Measurements from ENCODE around the gene DAPK1. TPM values are rescaled to one million over a fixed set of nuclear protein-coding genes. Genes with fewer than 3 reads are reported as not detected.

DAPK1 gene
- total RNA-seq, 1 donor from 2014 or later = 29.5 TPM

DNA sequence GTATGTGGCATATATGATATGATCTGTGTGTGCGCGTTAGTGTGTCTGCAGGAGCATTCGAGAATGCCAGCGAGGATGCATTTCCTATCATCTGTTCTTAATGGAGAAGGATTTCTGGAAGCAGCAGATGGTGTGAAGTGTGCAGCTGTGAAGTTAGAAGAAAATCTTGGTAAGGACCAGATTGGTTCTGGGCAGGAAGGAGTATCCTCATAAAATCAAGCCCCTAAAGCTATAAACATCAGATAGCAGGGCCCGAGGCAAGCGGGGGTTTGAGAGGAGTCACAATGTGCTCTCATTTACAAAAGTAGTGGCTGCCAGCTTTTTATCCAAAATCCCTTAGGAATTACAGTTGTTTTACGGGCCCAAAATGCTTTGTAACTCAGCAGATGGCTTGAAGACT, 40.0 kb downstream of the DAPK1 start:
- Histone ChIP-seq H3K4me1 (peaks cover 7% of the 10 kb centered on the region), H4K20me1 (ENCODE audit: low read depth) (no peaks in the 10 kb centered on the region), H3K9me3 (ENCODE audit: low read depth) (no peaks in the 10 kb centered on the region), H3K79me2 (ENCODE audit: low read depth) (peaks cover 48% of the 10 kb centered on the region), H3K27ac (no peak overlapping the region), H3F3A (ENCODE audit: low read depth) (no peaks in the 10 kb centered on the region), H3K36me3 (no peaks in the 10 kb centered on the region), H3K4me2 (peak overlapping the region; percentile 3), H3K9ac (no peak overlapping the region), H3K27me3 (no peaks in the 10 kb centered on the region), H3K4me3 (no peak overlapping the region), H2AFZ (replicated peaks) (no peak overlapping the region)
- peaks cover 2% of the 10 kb centered on the region for H3K36me3 Mint-ChIP-seq
- TF ChIP-seq EZH2phosphoT487 (IDR thresholded peaks at IDR 0.05) (no peak), EZH2 (IDR thresholded peaks at IDR 0.05) (no peak), CTCF (IDR thresholded peaks at IDR 0.05) (no peak)
- H3K9me3 Mint-ChIP-seq = no peaks in the 10 kb centered on the region
- no peaks in the 10 kb centered on the region for H3K27me3 Mint-ChIP-seq (ENCODE audit: insufficient read depth, low read depth)
- no peak overlapping the region for H3K27ac Mint-ChIP-seq
- no peak overlapping the region for H3K4me3 Mint-ChIP-seq
- peaks cover 8% of the 10 kb centered on the region for H3K4me1 Mint-ChIP-seq
- DNase-seq (ENCODE audit: low spot score) = no peak

- no peak for DNase-seq (ENCODE audit: low spot score)
- no peak overlapping the region for H3K27ac Mint-ChIP-seq
- Histone ChIP-seq H3K27me3 (no peaks in the 10 kb centered on the region), H3K9me3 (ENCODE audit: low read depth) (no peaks in the 10 kb centered on the region), H3K79me2 (ENCODE audit: low read depth) (peaks cover 33% of the 10 kb centered on the region), H2AFZ (replicated peaks) (no peak overlapping the region), H4K20me1 (ENCODE audit: low read depth) (no peaks in the 10 kb centered on the region), H3K4me3 (no peak overlapping the region), H3K36me3 (no peaks in the 10 kb centered on the region), H3K9ac (no peak overlapping the region), H3F3A (ENCODE audit: low read depth) (no peaks in the 10 kb centered on the region), H3K4me2 (no peak overlapping the region), H3K4me1 (peaks cover 7% of the 10 kb centered on the region), H3K27ac (no peak overlapping the region)
- TF ChIP-seq EZH2 (IDR thresholded peaks at IDR 0.05) (no peak), EZH2phosphoT487 (IDR thresholded peaks at IDR 0.05) (no peak), CTCF (IDR thresholded peaks at IDR 0.05) (no peak)
- H3K9me3 Mint-ChIP-seq = no peaks in the 10 kb centered on the region
- no peaks in the 10 kb centered on the region for H3K27me3 Mint-ChIP-seq (ENCODE audit: insufficient read depth, low read depth)
- peaks cover 5% of the 10 kb centered on the region for H3K36me3 Mint-ChIP-seq
- no peak overlapping the region for H3K4me3 Mint-ChIP-seq
- peaks cover 14% of the 10 kb centered on the region for H3K4me1 Mint-ChIP-seq
Measured at GRCh38 chr9:87540444-87541105, 42.9 kb downstream of the DAPK1 start.

GRCh38 chr9:87541663-87542062, 44.0 kb downstream of the DAPK1 start:
- DNase-seq (ENCODE audit: low spot score) = no peak
- Mint-ChIP-seq H3K4me3 (no peak overlapping the region), H3K27ac (no peak overlapping the region), H3K9me3 (no peaks in the 10 kb centered on the region), H3K36me3 (peaks cover 10% of the 10 kb centered on the region), H3K27me3 (ENCODE audit: insufficient read depth, low read depth) (no peaks in the 10 kb centered on the region), H3K4me1 (peaks cover 21% of the 10 kb centered on the region)
- Histone ChIP-seq H3F3A (ENCODE audit: low read depth) (no peaks in the 10 kb centered on the region), H3K9me3 (ENCODE audit: low read depth) (no peaks in the 10 kb centered on the region), H3K4me3 (no peak overlapping the region), H3K36me3 (no peaks in the 10 kb centered on the region), H3K4me1 (peaks cover 7% of the 10 kb centered on the region), H3K27ac (no peak overlapping the region), H3K27me3 (no peaks in the 10 kb centered on the region), H2AFZ (replicated peaks) (no peak overlapping the region), H3K9ac (no peak overlapping the region), H4K20me1 (ENCODE audit: low read depth) (peaks cover 5% of the 10 kb centered on the region), H3K4me2 (no peak overlapping the region), H3K79me2 (ENCODE audit: low read depth) (peaks cover 25% of the 10 kb centered on the region)
- no peak for TF ChIP-seq EZH2phosphoT487 (IDR thresholded peaks at IDR 0.05)
- no peak for TF ChIP-seq CTCF (IDR thresholded peaks at IDR 0.05)
- TF ChIP-seq EZH2 (IDR thresholded peaks at IDR 0.05) = no peak

All from neural progenitor cell (in vitro differentiated cells).